Fibroblast of skin of scalp (primary cell): ENCODE data around the gene S100A10.
A peak's percentile ranks its signal among the peaks of the same experiment; 100 is the strongest.

Experiments used
- DNase-seq: peaks from one replicate; pipeline ENCODE4 v3.0.0-alpha.2; 2013

The S100A10 gene

GRCh38 chr1:152009691-152010090 is 16.0 kb upstream of the S100A10 start:
- DNase-seq, result no peak

- no peak for DNase-seq
Measured at GRCh38 chr1:152007047-152007446, 13.4 kb upstream of the S100A10 start.

- no peak for DNase-seq
Measured at GRCh38 chr1:152005360-152005912, 11.8 kb upstream of the S100A10 start.

- DNase-seq, result peak; percentile 13
Measured at GRCh38 chr1:152003846-152004442, 10.3 kb upstream of the S100A10 start.

- DNase-seq, result no peak
Measured at GRCh38 chr1:152002960-152003359, 9.3 kb upstream of the S100A10 start.

- peak; percentile 97 for DNase-seq
Measured at GRCh38 chr1:152001631-152002584, 8.2 kb upstream of the S100A10 start.

- no peak for DNase-seq
Measured at GRCh38 chr1:152000964-152001630, 7.4 kb upstream of the S100A10 start.

GRCh38 chr1:151998611-151999362 is 5.1 kb upstream of the S100A10 start:
- no peak for DNase-seq

GRCh38 chr1:151997284-151997570 is 3.6 kb upstream of the S100A10 start:
- DNase-seq, result no peak

GRCh38 chr1:151995774-151996173 is 2.1 kb upstream of the S100A10 start:
- DNase-seq, result no peak

GRCh38 chr1:151994956-151995355 is 1.3 kb upstream of the S100A10 start:
- DNase-seq, result peak; percentile 100

- DNase-seq, result peak; percentile 31
Measured at GRCh38 chr1:151993084-151993733, 450 bp downstream of the S100A10 start.

GRCh38 chr1:151992303-151993083 is 1.2 kb downstream of the S100A10 start:
- DNase-seq, result peak; percentile 92

- peak; percentile 14 for DNase-seq
Measured at GRCh38 chr1:151991663-151992302, 1.9 kb downstream of the S100A10 start.

GRCh38 chr1:151990856-151991198 is 2.8 kb downstream of the S100A10 start:
- DNase-seq, result peak; percentile 89

GRCh38 chr1:151990058-151990855 is 3.4 kb downstream of the S100A10 start:
- DNase-seq, result peak; percentile 9

GRCh38 chr1:151989211-151989862 is 4.3 kb downstream of the S100A10 start:
- DNase-seq, result peak; percentile 88

- peak; percentile 93 for DNase-seq
Measured at GRCh38 chr1:151988405-151988923, 5.2 kb downstream of the S100A10 start.
